ENCODE measurements around the gene CAMK2A.

GRCh38 chr5:150246429-150246828 is 43.1 kb downstream of the CAMK2A start:
- no peak for TF ChIP-seq POLR2A (IDR thresholded peaks at IDR 0.05; ENCODE audit: low read depth, low read length)
- no peak for TF ChIP-seq POLR2AphosphoS5 (IDR thresholded peaks at IDR 0.05; ENCODE audit: low read depth, low read length)

Measured in GM12892 (cell line).